Measurements from ENCODE around the gene NUP153.

DNA sequence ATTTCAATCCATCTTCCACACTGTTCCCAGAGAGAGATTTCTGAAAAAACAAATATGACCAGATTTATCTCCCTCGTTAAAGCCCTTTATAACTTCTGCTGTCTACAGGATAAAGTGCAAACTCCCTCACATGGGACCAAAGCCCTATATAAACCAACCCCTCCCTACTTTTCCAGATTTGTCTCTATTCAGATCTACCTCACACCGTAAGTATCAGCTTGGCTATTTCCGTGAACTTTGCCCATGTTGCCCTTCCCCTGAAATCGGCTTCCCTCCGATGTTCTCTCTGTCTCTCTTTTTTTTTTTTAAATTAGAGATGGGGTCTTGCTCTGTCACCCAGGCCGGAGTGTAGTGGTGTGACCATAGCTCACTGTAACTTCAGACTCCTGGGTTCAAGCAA is 118.7 kb downstream of the NUP153 start:
- TF ChIP-seq CTCF (IDR thresholded peaks at IDR 0.05; ENCODE audit: low read depth, low read length, poor library complexity, severe bottlenecking) (no peak), EZH2phosphoT487 (IDR thresholded peaks at IDR 0.05; ENCODE audit: borderline replicate concordance, low read length) (no peak)

Data from DOHH2 (cell line).